ENCODE measurements around the gene TYW5.

The TYW5 gene

GRCh38 chr2:199973703-199974102 lies 18.4 kb upstream of the TYW5 start:
- DNase-seq: no peak

GRCh38 chr2:199972088-199972626 lies 16.9 kb upstream of the TYW5 start:
- DNase-seq: no peak

- no peak for DNase-seq
Measured at GRCh38 chr2:199968126-199968525, 12.8 kb upstream of the TYW5 start.

GRCh38 chr2:199966976-199967375 lies 11.7 kb upstream of the TYW5 start:
- DNase-seq: no peak

GRCh38 chr2:199966405-199966804 lies 11.1 kb upstream of the TYW5 start:
- DNase-seq: no peak

- no peak for DNase-seq
Measured at GRCh38 chr2:199962203-199962602, 6.9 kb upstream of the TYW5 start.

- no peak for DNase-seq
Measured at GRCh38 chr2:199958014-199958413, 2.7 kb upstream of the TYW5 start.

GRCh38 chr2:199956062-199956380 lies 730 bp upstream of the TYW5 start:
- DNase-seq: no peak

- no peak for DNase-seq
Measured at GRCh38 chr2:199955007-199955338, 318 bp downstream of the TYW5 start.

GRCh38 chr2:199951023-199951422 lies 4.3 kb downstream of the TYW5 start:
- no peak for DNase-seq

GRCh38 chr2:199950396-199950795 lies 4.9 kb downstream of the TYW5 start:
- no peak for DNase-seq

- DNase-seq: no peak
Measured at GRCh38 chr2:199946836-199947235, 8.5 kb downstream of the TYW5 start.

GRCh38 chr2:199946196-199946595 lies 9.1 kb downstream of the TYW5 start:
- DNase-seq: no peak

GRCh38 chr2:199943373-199943772 lies 11.9 kb downstream of the TYW5 start:
- DNase-seq: no peak

- DNase-seq: no peak
Measured at GRCh38 chr2:199940373-199940772, 14.9 kb downstream of the TYW5 start.

GRCh38 chr2:199936554-199936953 lies 18.7 kb downstream of the TYW5 start:
- no peak for DNase-seq

GRCh38 chr2:199933466-199933865 lies 21.8 kb downstream of the TYW5 start:
- no peak for DNase-seq

- DNase-seq: no peak
Measured at GRCh38 chr2:199932312-199932855, 22.9 kb downstream of the TYW5 start.

- DNase-seq: no peak
Measured at GRCh38 chr2:199929262-199929661, 26.0 kb downstream of the TYW5 start.

- no peak for DNase-seq
Measured at GRCh38 chr2:199928626-199929025, 26.7 kb downstream of the TYW5 start.

- no peak for DNase-seq
Measured at GRCh38 chr2:199928226-199928625, 27.1 kb downstream of the TYW5 start.

GRCh38 chr2:199926806-199927205 lies 28.5 kb downstream of the TYW5 start:
- no peak for DNase-seq

GRCh38 chr2:199923924-199924323 lies 31.4 kb downstream of the TYW5 start:
- no peak for DNase-seq

GRCh38 chr2:199922856-199923255 lies 32.4 kb downstream of the TYW5 start:
- no peak for DNase-seq

- DNase-seq: no peak
Measured at GRCh38 chr2:199916980-199917379, 38.3 kb downstream of the TYW5 start.
